Ovary (tissue), 9 donors: ENCODE results near the gene EPB41L4B. TPM values are rescaled to one million over a fixed set of nuclear protein-coding genes. Genes with fewer than 3 reads are reported as not detected.

ENCODE experiments used
- DNase-seq, 5 donors: peaks; one replicate each; pipeline ENCODE4 v3.0.0-alpha.2; 2019 to 2020
- H3K27ac ChIP-seq, 2 donors: fragments of 200-600 bp; one replicate each; pipeline versions ENCODE4 v1.5.1 to v1.8.0; 2019 to 2022
- H3K27me3 ChIP-seq: fragments of 200-600 bp; one replicate; pipeline ENCODE4 v1.8.0; 2022
- H3K36me3 ChIP-seq: fragments of 200-600 bp; sonication (generic); one replicate; pipeline ENCODE4 v1.5.1; 2019
- H3K4me1 ChIP-seq: one replicate; pipeline ENCODE4 v1.8.1; 2013; ENCODE audit warnings: mild to moderate bottlenecking, moderate library complexity; ENCODE audit not compliant: insufficient read depth
- H3K4me3 ChIP-seq: fragments of 200-600 bp; sonication (generic); one replicate; pipeline ENCODE4 v1.5.1; 2017
- H3K9me3 ChIP-seq, 2 donors: fragments of 200-600 bp in 1 of 2; sonication (generic) in 1 of 2; one replicate each; pipeline versions ENCODE4 v1.5.1 to v1.8.1; 2013 to 2019; ENCODE audit warnings: mild to moderate bottlenecking in 1 of 2, moderate library complexity in 1 of 2
- CTCF ChIP-seq, 3 donors: fragments of 450-650 bp in 2 of 3; fragments of 200-600 bp in 1 of 3; IDR thresholded peaks; one replicate each; pipeline versions ENCODE4 v1.5.1 to v1.8.0; 2016 to 2022; ENCODE audit warnings: antibody characterized with exemption in 3 of 3, mild to moderate bottlenecking in 1 of 3
- EP300 ChIP-seq: sonication (generic); formaldehyde crosslinking; IDR thresholded peaks from one replicate; pipeline ENCODE4 v1.6.1; 2017; ENCODE audit warnings: antibody characterized with exemption
- POLR2A ChIP-seq: fragments of 450-650 bp; IDR thresholded peaks from one replicate; pipeline ENCODE4 v1.6.1; 2017; ENCODE audit warnings: antibody characterized with exemption, mild to moderate bottlenecking, moderate library complexity
- WGBS, 3 donors: extraction: QIAGEN DNeasy Blood & Tissue Kit in 1 of 3; methylation state at CpG; one replicate each; pipeline versions ENCODE4 v1.1.5 to v1.1.7; 2013 to 2017; 5-methylcytosine and 5-hydroxymethylcytosine counted together
- intact Hi-C, 4 donors: fragments of 100-400 bp; cut with DNase I; formaldehyde crosslinking; loops; one replicate each; pipeline versions ENCODE4 v1.11.0 to v1.15.1; 2022 to 2023
- polyA plus RNA-seq, 2 donors: library from polyadenylated mRNA; stranded (reverse); fragments of 200-250 nt in 1 of 2; fragments of 350-450 nt in 1 of 2; fragmentation: Illumina TruSeq in 1 of 2; extraction: RNeasy Lipid Tissue Mini Kit (QIAGEN cat#74804) in 1 of 2; gene quantifications; one replicate each; pipeline ENCODE4 v1.2.3, GENCODE V29; 2013 to 2014
- total RNA-seq, 7 donors: library from RNA; depleted of rRNA in 2 of 7; stranded (reverse); fragments of >200 nt in 2 of 7; fragmentation: NEBNext Ultra II Directional in 3 of 7; extraction: Animal tissue kit (Norgen Biotek cat#: 25700) in 3 of 7; gene quantifications; one replicate each; pipeline versions ENCODE4 v1.1.0 to v1.2.4, GENCODE V29; 2016 to 2023
- donor health status: DM: no; HTN: no; CAD: no; lungs with moderate emphysema.
- donor health status: DM: no; HTN: no; CAD: no.
- donor health status: Bipolar disorder and iron deficiency.
- donor health status: DM: yes; HTN: yes; CAD: no.
- donor health status: DM: no; HTN: no; CAD: no.
- donor health status: DM: yes; HTN: yes; CAD: no.

The EPB41L4B gene
- total and polyA plus RNA-seq, 9 donors, result 8.3 to 34.3 (median 14.0) TPM

DNA sequence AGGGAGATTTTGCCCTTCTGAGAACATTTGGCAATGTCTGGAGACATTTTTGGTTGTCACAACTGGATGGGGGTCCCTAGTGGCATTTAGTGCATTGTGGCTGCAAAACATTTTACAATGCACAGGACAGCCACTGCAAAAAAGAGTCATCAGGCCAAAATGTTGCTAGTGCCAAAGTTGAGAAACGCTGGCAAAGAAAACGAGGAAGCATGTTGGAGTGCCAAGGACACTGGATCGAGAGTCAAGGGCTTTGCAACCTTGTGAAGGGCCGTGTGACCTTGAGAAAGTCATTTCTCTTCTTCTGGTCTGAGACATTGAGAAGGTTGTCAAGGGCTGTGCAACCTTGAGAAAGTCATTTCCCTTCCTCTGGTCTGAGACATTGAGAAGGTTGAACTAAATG is 108.1 kb downstream of the EPB41L4B start:
- intact Hi-C loops, result no loop called here
- no peak for DNase-seq
- Histone ChIP-seq H3K36me3 (no peaks in the 10 kb centered on the region), H3K27me3 (no peaks in the 10 kb centered on the region), H3K4me1 (peaks cover 6% of the 10 kb centered on the region), H3K27ac (no peak overlapping the region), H3K4me3 (no peak overlapping the region), H3K9me3 (no peaks in the 10 kb centered on the region)
- TF ChIP-seq POLR2A (no peak), EP300 (no peak), CTCF (IDR thresholded peaks at IDR 0.05) (no peak)
- 28 to 49% (median 43%) methylated on average over 4 of the region's 4 CpGs for WGBS, 3 donors

DNA sequence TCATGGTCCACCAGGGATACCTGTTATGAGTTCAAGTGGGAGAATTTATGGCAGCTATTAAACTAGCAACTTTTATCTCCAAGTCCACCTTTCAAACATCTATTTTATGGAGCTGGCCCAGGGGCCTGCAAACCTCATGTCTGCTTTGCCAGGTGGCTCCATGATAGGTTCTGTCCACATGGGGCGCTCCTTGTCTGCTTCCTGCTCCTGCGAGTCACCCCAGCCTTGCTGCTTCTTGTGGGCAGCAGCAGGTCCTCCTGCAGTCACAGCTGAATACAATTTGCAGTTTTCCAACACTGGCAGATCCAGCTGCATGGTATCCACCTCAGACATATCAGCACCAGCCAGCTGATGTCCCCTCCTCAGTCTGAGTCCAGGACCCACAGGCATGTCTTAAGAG is 114.2 kb downstream of the EPB41L4B start:
- 89 to 100% (median 94%) methylated on average over 2 of the region's 2 CpGs for WGBS, 3 donors
- Histone ChIP-seq H3K36me3 (no peaks in the 10 kb centered on the region), H3K27me3 (no peaks in the 10 kb centered on the region), H3K4me1 (no peaks in the 10 kb centered on the region), H3K4me3 (no peak overlapping the region), H3K27ac (no peak overlapping the region), H3K9me3 (no peaks in the 10 kb centered on the region)
- DNase-seq, result no peak
- intact Hi-C loops, result no loop called here
- no peak for TF ChIP-seq CTCF (IDR thresholded peaks at IDR 0.05)
- no peak for TF ChIP-seq EP300
- TF ChIP-seq POLR2A, result no peak

GRCh38 chr9:109205526-109205925 is 115.3 kb downstream of the EPB41L4B start:
- Histone ChIP-seq H3K4me3 (no peak overlapping the region), H3K36me3 (no peaks in the 10 kb centered on the region), H3K9me3 (no peaks in the 10 kb centered on the region), H3K27me3 (no peaks in the 10 kb centered on the region), H3K27ac (no peak overlapping the region), H3K4me1 (no peaks in the 10 kb centered on the region)
- TF ChIP-seq EP300, result no peak
- TF ChIP-seq POLR2A, result no peak
- TF ChIP-seq CTCF (IDR thresholded peaks at IDR 0.05), result no peak
- intact Hi-C loops, result no loop called here
- WGBS, 3 donors, result 88 to 94% (median 90%) methylated on average over 1 of the region's 1 CpG
- no peak for DNase-seq

GRCh38 chr9:109203761-109204360 is 117.0 kb downstream of the EPB41L4B start:
- Histone ChIP-seq H3K27ac (no peak overlapping the region), H3K4me3 (no peak overlapping the region), H3K27me3 (no peaks in the 10 kb centered on the region), H3K9me3 (no peaks in the 10 kb centered on the region), H3K4me1 (no peaks in the 10 kb centered on the region), H3K36me3 (no peaks in the 10 kb centered on the region)
- TF ChIP-seq POLR2A, result no peak
- no peak for TF ChIP-seq CTCF (IDR thresholded peaks at IDR 0.05)
- TF ChIP-seq EP300, result no peak
- intact Hi-C loops, result no loop called here
- 55 to 80% (median 66%) methylated on average over 4 of the region's 4 CpGs for WGBS, 3 donors
- no peak for DNase-seq
